Renal cortical epithelial cell (primary cell): Measurements from ENCODE around the gene USP10. TPM values are rescaled to one million over a fixed set of nuclear protein-coding genes. Genes with fewer than 3 reads are reported as not detected.

Source experiments
- DNase-seq: peaks from one replicate; pipeline ENCODE4 v3.0.0-alpha.2; 2011; ENCODE audit warnings: low read depth
- total RNA-seq: library from RNA; depleted of rRNA; stranded (reverse); fragments of >200 nt; gene quantifications from 2 replicates; pipeline ENCODE4 v1.2.3, GENCODE V29; 2014

Gene USP10
- total RNA-seq, 1 donor from 2014 or later = 86.7 TPM

DNA sequence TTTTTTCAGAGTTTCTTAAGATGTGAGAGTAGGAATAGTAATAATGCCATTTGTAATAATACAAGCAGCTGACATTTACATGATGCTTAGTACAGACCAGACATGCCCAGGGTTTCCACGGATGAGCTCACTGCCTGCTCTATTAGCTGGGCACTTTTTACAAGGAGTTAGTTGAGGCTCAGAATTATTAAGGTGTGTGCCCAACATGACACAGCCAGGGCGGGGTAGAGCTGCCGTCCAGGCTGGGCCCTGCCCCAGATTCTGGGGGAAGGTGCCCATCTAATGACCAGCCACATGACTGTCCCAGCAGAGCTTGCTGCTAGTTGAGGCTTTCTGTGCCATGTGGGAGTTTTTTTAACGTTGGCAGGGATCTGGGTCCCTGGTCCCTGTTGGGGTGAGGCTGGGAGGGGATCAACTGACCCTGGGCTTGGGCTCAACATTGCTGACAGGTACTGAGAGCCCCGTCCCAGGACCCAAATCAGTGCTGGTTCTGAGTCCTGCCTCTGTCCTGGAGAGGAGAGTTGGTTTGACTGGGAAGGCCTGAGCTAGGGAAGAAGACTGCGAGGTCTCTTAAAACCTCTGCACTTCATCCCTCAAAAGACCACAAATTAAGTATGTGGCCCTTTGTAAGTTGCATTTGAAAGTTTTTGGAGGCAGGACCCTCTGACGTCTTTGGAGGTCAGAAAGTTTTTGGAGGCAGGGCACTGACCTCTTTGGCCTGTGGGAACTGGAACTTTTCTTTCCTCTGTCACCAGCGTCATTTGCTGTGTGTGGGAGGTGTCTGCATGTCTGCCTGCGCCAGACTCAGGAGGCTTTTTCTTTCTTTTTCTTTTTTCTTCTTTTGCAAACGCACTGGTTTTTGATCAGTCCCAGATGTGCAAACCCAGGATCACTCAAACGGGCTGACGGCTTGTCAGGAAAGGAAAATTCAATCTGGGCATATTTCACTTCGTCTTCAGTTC, 122.2 kb downstream of the USP10 start:
- DNase-seq = no peak

DNA sequence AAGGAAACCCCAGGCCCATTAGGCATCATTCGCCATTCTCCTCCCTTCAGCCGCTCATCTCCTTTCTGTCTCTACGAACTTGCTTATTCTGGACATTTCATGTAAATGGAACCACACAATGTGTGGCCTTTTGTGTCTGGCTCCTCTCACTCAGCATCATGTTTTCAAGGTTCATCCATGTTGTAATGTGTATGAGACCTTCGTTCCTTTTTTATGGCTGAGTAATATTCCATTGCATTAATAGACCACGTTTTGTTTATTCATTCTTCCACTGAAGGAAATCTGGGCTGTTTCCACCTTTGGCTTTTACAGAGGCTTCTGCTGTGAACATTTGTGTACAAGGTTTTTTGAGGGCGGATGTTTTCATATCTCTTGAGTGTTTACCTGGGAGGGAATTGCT, 123.2 kb downstream of the USP10 start:
- DNase-seq = no peak

DNA sequence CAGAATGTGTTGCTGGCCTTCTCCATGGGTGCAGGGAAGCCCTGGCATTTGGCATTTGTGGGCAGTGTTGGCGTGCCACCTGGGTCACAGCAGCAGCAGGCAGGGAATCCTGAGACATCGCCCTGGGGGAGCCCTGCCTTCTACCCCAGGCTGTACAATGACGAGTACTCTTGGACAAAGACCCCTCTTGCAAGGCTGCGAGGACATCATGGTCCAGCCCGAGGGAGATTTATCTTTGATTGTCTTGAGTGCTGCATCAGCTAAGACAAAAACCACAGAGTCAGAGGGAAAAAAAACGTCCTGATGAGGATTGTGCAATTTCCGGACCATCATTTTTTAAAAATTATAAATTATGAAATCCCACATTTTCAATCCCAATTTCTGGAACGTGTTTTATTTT, 123.7 kb downstream of the USP10 start:
- no peak for DNase-seq

DNA sequence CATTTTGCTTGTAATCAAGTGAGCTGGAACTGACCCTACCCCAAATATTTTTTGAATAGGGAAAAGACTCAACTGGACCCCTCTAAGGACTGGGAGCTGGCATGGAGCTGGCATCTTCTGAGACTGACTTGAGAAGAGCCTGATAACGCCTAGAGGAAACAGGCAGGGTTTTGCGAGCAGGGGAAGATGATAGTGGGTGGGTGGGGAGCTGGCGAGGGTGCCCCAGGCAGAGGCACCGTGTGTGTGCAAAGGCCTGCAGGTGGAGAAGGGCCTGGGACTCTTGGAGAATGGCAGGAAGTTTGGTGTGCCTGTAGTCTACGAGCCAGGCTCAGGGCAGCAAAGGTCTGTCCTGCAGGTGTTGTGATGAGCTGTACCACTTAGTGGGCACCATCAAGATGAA, 124.1 kb downstream of the USP10 start:
- DNase-seq = no peak

DNA sequence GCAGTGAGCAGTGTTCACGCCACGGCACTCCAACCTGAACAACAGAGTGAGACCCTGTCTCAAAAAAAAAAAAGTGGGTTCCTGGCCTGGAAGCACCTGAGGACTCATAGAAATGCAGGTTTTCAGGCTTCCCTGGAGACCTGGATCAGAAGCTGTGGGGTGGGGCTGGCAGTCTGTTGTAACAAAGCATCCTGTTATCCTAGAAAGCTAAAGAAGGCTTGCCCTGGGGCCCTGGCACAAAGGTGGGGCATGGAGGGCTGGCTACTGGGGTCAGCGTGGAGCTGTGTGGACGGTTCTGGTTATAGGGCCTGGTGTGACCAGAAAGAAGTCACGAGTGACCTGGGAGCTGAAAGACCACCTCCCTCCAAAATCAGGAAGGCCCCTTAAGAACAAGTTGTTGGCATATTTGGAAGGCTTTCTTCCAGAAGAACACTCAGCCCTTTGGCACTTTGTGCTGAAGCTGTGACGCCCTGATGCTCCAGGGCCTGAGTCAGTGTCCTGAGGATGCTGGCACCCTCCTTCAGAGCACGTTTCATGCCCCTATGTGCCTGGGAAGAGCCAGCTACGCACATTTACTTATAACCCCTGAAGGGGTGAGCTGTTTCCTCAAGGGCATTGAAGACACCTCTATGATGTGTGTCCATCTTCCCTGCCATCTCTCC, 126.2 kb downstream of the USP10 start:
- no peak for DNase-seq

GRCh38 chr16:84826558-84826941, 126.8 kb downstream of the USP10 start:
- no peak for DNase-seq

DNA sequence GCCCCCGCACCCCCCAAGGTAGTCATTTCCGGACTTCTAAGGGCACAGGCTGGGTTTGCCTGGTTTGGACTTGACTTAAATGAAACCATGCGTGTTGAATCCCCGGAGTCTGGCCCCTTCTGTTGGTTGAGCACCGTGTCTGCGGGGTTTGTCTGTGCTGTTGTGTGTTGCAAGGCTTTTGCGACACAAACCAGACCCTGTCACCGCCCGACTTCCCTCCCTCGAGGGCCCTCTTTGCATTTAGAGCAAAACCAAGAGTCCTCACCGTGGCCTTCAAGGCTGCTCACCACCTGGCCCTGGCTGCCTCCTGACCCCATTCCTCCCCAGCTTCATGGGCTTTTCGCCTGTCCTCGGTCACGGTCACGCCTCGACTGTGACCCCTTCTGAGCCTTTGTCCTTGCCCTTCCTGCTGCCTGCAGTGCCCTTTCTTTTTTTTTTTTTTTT, 127.4 kb downstream of the USP10 start:
- DNase-seq = no peak

DNA sequence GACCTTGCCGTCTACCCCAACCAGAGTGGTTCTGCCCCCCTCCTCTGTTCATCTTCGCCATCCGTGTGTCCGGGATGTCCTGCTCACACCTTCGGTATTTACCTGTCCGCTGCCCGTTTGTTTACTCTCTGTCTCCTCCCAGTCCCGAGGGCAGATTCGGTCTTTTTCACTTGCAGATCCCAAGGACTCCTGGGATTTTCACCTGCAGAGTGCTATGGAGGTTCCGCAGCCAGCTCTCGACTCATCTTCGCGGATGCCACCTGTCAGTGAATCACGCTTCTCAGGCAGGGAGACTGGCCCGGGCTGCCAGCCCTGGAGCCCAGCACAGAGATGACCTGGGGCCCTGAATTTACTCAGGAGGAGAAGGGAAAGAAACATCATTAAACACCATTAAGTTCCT, 128.1 kb downstream of the USP10 start:
- no peak for DNase-seq

- DNase-seq = no peak
These were observed 128.5 kb downstream of the USP10 start for GRCh38 chr16:84828322-84828721.

Other genes starting within 250 kb of the USP10 start
- 29.7 and 34.2 TPM in 2 replicates for gene MEAK7, start 195.3 kb upstream of the USP10 start, total RNA-seq
- 100 and 192 TPM in 2 replicates for gene COTL1, start 81.9 kb upstream of the USP10 start, total RNA-seq
- gene KLHL36, start 51.5 kb upstream of the USP10 start, total RNA-seq = 152 and 155 TPM in 2 replicates
- 107 and 148 TPM in 2 replicates for gene CRISPLD2, start 120.0 kb downstream of the USP10 start, total RNA-seq